Osteocyte (in vitro differentiated cells): ENCODE results near the gene STKLD1. TPM values are rescaled to one million over a fixed set of nuclear protein-coding genes. Genes with fewer than 3 reads are reported as not detected.

Experiments
- DNase-seq: peaks from one replicate; pipeline ENCODE4 v3.0.0; 2021; ENCODE audit warnings: mixed read lengths; ENCODE audit not compliant: unreplicated experiment; ENCODE audit errors: extremely low spot score
- H3K27ac Mint-ChIP-seq: one replicate; pipeline ENCODE4 v1.8.0; 2021; ENCODE audit warnings: mild to moderate bottlenecking, mixed read lengths; ENCODE audit not compliant: unreplicated experiment
- H3K27me3 Mint-ChIP-seq: one replicate; pipeline ENCODE4 v1.8.0; 2021; ENCODE audit warnings: mixed read lengths; ENCODE audit not compliant: unreplicated experiment
- H3K36me3 Mint-ChIP-seq: one replicate; pipeline ENCODE4 v1.8.0; 2021; ENCODE audit warnings: mixed read lengths; ENCODE audit not compliant: unreplicated experiment
- H3K4me1 Mint-ChIP-seq: one replicate; pipeline ENCODE4 v1.8.0; 2021; ENCODE audit warnings: mixed read lengths; ENCODE audit not compliant: unreplicated experiment
- H3K4me3 Mint-ChIP-seq: one replicate; pipeline ENCODE4 v1.8.0; 2021; ENCODE audit warnings: mild to moderate bottlenecking, moderate library complexity, mixed read lengths; ENCODE audit not compliant: unreplicated experiment
- H3K9me3 Mint-ChIP-seq: one replicate; pipeline ENCODE4 v1.8.0; 2021; ENCODE audit warnings: mixed read lengths; ENCODE audit not compliant: unreplicated experiment
- CTCF ChIP-seq: fragments of 200-600 bp; sonication (generic); IDR thresholded peaks from 2 replicates; pipeline ENCODE4 v1.5.0; 2021; ENCODE audit warnings: antibody characterized with exemption, mild to moderate bottlenecking, moderate library complexity
- total RNA-seq: library from RNA; stranded (reverse); gene quantifications from 2 replicates; pipeline ENCODE4 v1.2.1, GENCODE V29; 2021

The STKLD1 gene
- total RNA-seq, 1 donor from 2014 or later, result 5.1 TPM

GRCh38 chr9:133423216-133423615, 47.0 kb downstream of the STKLD1 start:
- DNase-seq, result no peak
- H3K9me3 Mint-ChIP-seq, result no peaks in the 10 kb centered on the region
- peaks cover 15% of the 10 kb centered on the region for H3K27me3 Mint-ChIP-seq
- no peak overlapping the region for H3K4me3 Mint-ChIP-seq
- peaks cover 5% of the 10 kb centered on the region for H3K36me3 Mint-ChIP-seq
- peaks cover 14% of the 10 kb centered on the region for H3K4me1 Mint-ChIP-seq
- H3K27ac Mint-ChIP-seq, result no peak overlapping the region
- TF ChIP-seq CTCF, result no peak

GRCh38 chr9:133424187-133424586, 48.0 kb downstream of the STKLD1 start:
- no peak for DNase-seq

GRCh38 chr9:133425049-133425632, 49.0 kb downstream of the STKLD1 start:
- DNase-seq, result no peak
- no peak for TF ChIP-seq CTCF

More at GRCh38 chr9:133424187-133424586, 48.0 kb downstream of the STKLD1 start:
- Mint-ChIP-seq H3K27ac (no peak overlapping the region), H3K4me3 (no peak overlapping the region), H3K4me1 (peaks cover 4% of the 10 kb centered on the region), H3K9me3 (no peaks in the 10 kb centered on the region), H3K36me3 (peaks cover 5% of the 10 kb centered on the region), H3K27me3 (peaks cover 15% of the 10 kb centered on the region)
- no peak for TF ChIP-seq CTCF

GRCh38 chr9:133426011-133426410, 49.8 kb downstream of the STKLD1 start:
- Mint-ChIP-seq H3K27me3 (peaks cover 15% of the 10 kb centered on the region), H3K4me1 (peaks cover 3% of the 10 kb centered on the region), H3K36me3 (peaks cover 5% of the 10 kb centered on the region), H3K9me3 (no peaks in the 10 kb centered on the region), H3K27ac (no peak overlapping the region), H3K4me3 (no peak overlapping the region)
- TF ChIP-seq CTCF, result no peak
- DNase-seq, result no peak

More at GRCh38 chr9:133425049-133425632, 49.0 kb downstream of the STKLD1 start:
- Mint-ChIP-seq H3K36me3 (peaks cover 5% of the 10 kb centered on the region), H3K27ac (no peak overlapping the region), H3K4me3 (no peak overlapping the region), H3K9me3 (no peaks in the 10 kb centered on the region), H3K4me1 (peaks cover 3% of the 10 kb centered on the region), H3K27me3 (peaks cover 15% of the 10 kb centered on the region)

GRCh38 chr9:133427658-133428348, 51.6 kb downstream of the STKLD1 start:
- H3K4me3 Mint-ChIP-seq, result peak overlapping the region; percentile 39
- no peaks in the 10 kb centered on the region for H3K9me3 Mint-ChIP-seq
- no peak for TF ChIP-seq CTCF
- no peak for DNase-seq
- peaks cover 15% of the 10 kb centered on the region for H3K27me3 Mint-ChIP-seq
- peaks cover 5% of the 10 kb centered on the region for H3K36me3 Mint-ChIP-seq
- H3K4me1 Mint-ChIP-seq, result peaks cover 3% of the 10 kb centered on the region
- no peak overlapping the region for H3K27ac Mint-ChIP-seq
